ENCODE data around the gene CABLES2. TPM values are rescaled to one million over a fixed set of nuclear protein-coding genes. Genes with fewer than 3 reads are reported as not detected.

CABLES2 gene
- total RNA-seq, 1 experiment from 2014 or later, result 8.9 TPM

GRCh38 chr20:62448038-62448437 is 41.0 kb upstream of the CABLES2 start:
- Histone ChIP-seq H3K79me2 (ENCODE audit: insufficient read depth, low read length) (no peaks in the 10 kb centered on the region), H3K9me3 (ENCODE audit: control insufficient read depth in 1 of 2, insufficient read depth in 1 of 2, low read depth in 1 of 2, low read length in 2 of 2) (no peaks in the 10 kb centered on the region), H3K36me3 (ENCODE audit: control insufficient read depth in 1 of 2, insufficient read depth in 2 of 2, low read length in 2 of 2) (no peaks in the 10 kb centered on the region), H3K4me1 (ENCODE audit: control insufficient read depth in 1 of 2, insufficient read depth in 2 of 2, low read length in 2 of 2) (0 out of 4 replicates have a peak, but pooled peaks cover 0 to 3% of the 10 kb centered on the region in 2 experiments), H4K20me1 (ENCODE audit: insufficient read depth) (no peaks in the 10 kb centered on the region), H3K27ac (ENCODE audit: low read depth, low read length) (no peak overlapping the region), H2AFZ (ENCODE audit: low read depth, low read length, poor library complexity, severe bottlenecking) (no peak overlapping the region), H3K27me3 (ENCODE audit: insufficient read depth, low read length) (0 out of 2 replicates have a peak, but pooled peaks cover 4% of the 10 kb centered on the region), H3K4me3 (replicated peaks in 1 of 2; ENCODE audit: low read depth in 1 of 2, low read length in 2 of 2) (no peak overlapping the region), H3K9ac (ENCODE audit: low read length) (no peak overlapping the region), H3K4me2 (ENCODE audit: low read length) (no peak overlapping the region), H3K9me2 (ENCODE audit: insufficient read depth) (no peaks in the 10 kb centered on the region)
- TF ChIP-seq ELF1 (IDR thresholded peaks at IDR 0.05; ENCODE audit: borderline replicate concordance, low read depth) (no peak), ZFX (IDR thresholded peaks at IDR 0.05) (no peak)
- ATAC-seq, result no peak
- intact Hi-C loops (cut with micrococcal nuclease), result no loop called here
- no TSS peak for BruUV-seq (replicated peaks)
- ChIA-PET CTCF (no interaction called here), RAD21 (ENCODE audit: low non-redundant PET in 1 of 2, low total read pairs in 2 of 2, uncharacterized antibody in 2 of 2, unreplicated experiment in 2 of 2) (no interaction called here), POLR2A (no interaction called here)
- no peak for DNase-seq (ENCODE audit: low read depth, low spot score)

- H3K4me1 ChIP-seq (ENCODE audit: control insufficient read depth in 1 of 2, insufficient read depth in 2 of 2, low read length in 2 of 2), result 0 out of 4 replicates have a peak, but pooled peaks cover 0 to under 1% of the 10 kb centered on the region in 2 experiments
- no peak overlapping the region for H3K27ac ChIP-seq (ENCODE audit: low read depth, low read length)
- no peak overlapping the region for H3K9ac ChIP-seq (ENCODE audit: low read length)
- RAD21 ChIA-PET (ENCODE audit: low non-redundant PET in 1 of 2, low total read pairs in 2 of 2, uncharacterized antibody in 2 of 2, unreplicated experiment in 2 of 2), result interaction anchor here in 1 of 2 experiments (0.6 kb wide), 1 partner anchor 757 kb away, joined by 4 read pairs; no protein-coding TSS in a partner anchor
- CTCF ChIA-PET, result no interaction called here
- ATAC-seq (no peak), DNase-seq (ENCODE audit: low read depth, low spot score) (no peak)
- H3K79me2 ChIP-seq (ENCODE audit: insufficient read depth, low read length), result no peaks in the 10 kb centered on the region
- no peak overlapping the region for H3K4me2 ChIP-seq (ENCODE audit: low read length)
- POLR2A ChIA-PET, result no interaction called here
- no peak overlapping the region for H3K4me3 ChIP-seq (replicated peaks in 1 of 2; ENCODE audit: low read depth in 1 of 2, low read length in 2 of 2)
- no TSS peak for BruUV-seq (replicated peaks)
- H3K9me3 ChIP-seq (ENCODE audit: control insufficient read depth in 1 of 2, insufficient read depth in 1 of 2, low read depth in 1 of 2, low read length in 2 of 2), result no peaks in the 10 kb centered on the region
- no peaks in the 10 kb centered on the region for H3K9me2 ChIP-seq (ENCODE audit: insufficient read depth)
- no peak overlapping the region for H2AFZ ChIP-seq (ENCODE audit: low read depth, low read length, poor library complexity, severe bottlenecking)
- intact Hi-C loops (cut with micrococcal nuclease), result no loop called here
- 0 out of 2 replicates have a peak, but pooled peaks cover 3% of the 10 kb centered on the region for H3K27me3 ChIP-seq (ENCODE audit: insufficient read depth, low read length)
- no peaks in the 10 kb centered on the region for H4K20me1 ChIP-seq (ENCODE audit: insufficient read depth)
- TF ChIP-seq CBX3 (IDR thresholded peaks at IDR 0.05; ENCODE audit: low read depth) (no peak), SP1 (IDR thresholded peaks at IDR 0.05; ENCODE audit: low read depth) (no peak), ZFX (IDR thresholded peaks at IDR 0.05) (no peak), TCF7L2 (IDR thresholded peaks at IDR 0.05; ENCODE audit: borderline replicate concordance, extremely low read depth, insufficient read depth, insufficient read length) (no peak), CTCF (IDR thresholded peaks at IDR 0.05 in 2 of 3, conservative IDR thresholded peaks at IDR 0.05 in 1 of 3; ENCODE audit: borderline replicate concordance in 1 of 3, insufficient read depth in 1 of 3, low read depth in 2 of 3, low read length in 2 of 3) (no peak), FOSL1 (IDR thresholded peaks at IDR 0.05; ENCODE audit: low read depth) (no peak), SIN3A (IDR thresholded peaks at IDR 0.05; ENCODE audit: low read depth) (no peak)
- no peaks in the 10 kb centered on the region for H3K36me3 ChIP-seq (ENCODE audit: control insufficient read depth in 1 of 2, insufficient read depth in 2 of 2, low read length in 2 of 2)
Measured at GRCh38 chr20:62446888-62447869, 40.1 kb upstream of the CABLES2 start.
